ENCODE measurements around the gene HOXA6. TPM values are rescaled to one million over a fixed set of nuclear protein-coding genes. Genes with fewer than 3 reads are reported as not detected.

HOXA6 gene
- total RNA-seq, 1 donor from 2014 or later, result 0.07 TPM

DNA sequence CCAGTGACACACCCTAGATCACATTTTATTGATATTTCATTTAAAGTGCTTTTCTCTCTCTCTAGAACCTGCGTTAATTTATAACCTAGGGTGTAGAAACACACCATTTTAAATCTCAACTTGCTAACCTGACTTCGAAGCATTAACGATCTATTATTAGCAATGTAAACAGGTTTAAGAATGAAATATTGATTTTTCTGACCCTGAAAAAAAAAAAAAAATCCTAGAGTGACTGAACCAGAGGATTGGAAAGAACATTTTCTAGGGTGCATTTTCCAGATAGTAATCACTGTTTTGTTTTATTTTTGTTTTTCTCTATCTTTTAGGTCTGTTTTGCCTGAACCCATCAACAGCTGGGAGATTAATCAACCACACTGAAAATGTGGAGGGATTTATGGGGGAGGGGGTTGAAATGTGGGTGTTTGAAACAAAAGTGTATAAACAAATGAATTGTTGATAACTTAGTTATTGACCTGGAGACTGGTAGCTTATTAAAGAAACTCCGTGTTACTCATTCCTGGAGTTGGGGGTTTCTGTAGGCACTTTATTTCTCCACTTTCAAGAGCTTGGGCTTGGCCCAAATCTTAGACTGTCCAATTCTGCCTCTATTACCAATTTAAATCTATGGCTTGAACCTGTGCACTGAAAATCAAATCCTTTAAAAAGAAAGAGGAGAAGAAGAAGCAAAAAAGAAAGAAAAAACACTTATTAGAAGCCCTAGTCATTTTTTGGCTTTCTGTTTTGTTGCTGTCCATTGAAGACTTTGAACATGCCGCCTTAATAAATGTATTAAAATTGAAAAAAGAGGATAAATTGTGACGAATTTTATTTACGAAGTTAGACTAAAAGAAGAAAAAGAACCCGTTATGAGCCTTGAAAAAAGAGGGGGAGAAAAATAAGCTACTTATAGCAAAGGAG lies 47.9 kb downstream of the HOXA6 start:
- DNase-seq (ENCODE audit: low read depth, low spot score), result no peak

DNA sequence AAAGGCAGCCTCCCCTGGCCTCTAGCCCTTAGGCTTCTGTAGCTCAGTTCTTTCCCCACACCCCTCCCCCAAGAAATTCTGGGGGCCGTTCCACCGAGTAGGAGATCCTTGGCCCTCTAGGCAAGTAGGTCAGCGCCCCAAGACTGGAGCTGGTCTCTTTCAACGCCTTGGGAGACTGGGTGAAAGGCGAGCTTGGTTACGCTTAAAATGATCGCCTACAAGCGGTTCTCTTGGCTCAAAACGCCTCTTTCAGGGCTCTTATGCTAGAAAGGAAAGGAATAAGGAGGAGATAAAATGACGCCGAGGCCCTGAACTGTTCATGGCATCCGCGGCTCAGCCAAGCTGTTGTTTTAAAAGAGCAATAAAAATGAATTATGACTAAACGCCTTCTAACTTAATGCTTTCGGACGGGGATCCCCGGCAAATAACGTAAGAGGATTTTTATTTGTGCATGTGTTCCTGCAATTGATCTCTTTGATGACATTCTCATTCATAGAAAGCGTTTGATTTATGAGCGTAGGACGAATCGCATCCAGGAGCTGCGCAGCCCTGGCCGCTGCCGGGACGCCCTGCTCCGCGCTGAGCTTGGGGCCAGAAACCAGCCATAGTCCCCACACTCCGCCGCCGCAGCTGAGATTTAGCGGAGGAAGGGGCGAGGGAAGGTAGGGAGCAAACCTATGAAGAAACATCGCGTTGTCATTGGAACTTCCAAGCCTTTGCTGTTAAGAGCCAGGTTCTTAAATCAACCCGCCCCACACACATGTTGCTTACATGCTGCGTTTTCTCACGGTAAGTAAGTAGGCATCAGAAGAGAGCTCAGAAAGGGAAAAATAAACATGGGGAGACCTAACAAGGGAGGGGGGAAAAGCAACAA lies 48.8 kb downstream of the HOXA6 start:
- DNase-seq (ENCODE audit: low read depth, low spot score), result no peak

DNA sequence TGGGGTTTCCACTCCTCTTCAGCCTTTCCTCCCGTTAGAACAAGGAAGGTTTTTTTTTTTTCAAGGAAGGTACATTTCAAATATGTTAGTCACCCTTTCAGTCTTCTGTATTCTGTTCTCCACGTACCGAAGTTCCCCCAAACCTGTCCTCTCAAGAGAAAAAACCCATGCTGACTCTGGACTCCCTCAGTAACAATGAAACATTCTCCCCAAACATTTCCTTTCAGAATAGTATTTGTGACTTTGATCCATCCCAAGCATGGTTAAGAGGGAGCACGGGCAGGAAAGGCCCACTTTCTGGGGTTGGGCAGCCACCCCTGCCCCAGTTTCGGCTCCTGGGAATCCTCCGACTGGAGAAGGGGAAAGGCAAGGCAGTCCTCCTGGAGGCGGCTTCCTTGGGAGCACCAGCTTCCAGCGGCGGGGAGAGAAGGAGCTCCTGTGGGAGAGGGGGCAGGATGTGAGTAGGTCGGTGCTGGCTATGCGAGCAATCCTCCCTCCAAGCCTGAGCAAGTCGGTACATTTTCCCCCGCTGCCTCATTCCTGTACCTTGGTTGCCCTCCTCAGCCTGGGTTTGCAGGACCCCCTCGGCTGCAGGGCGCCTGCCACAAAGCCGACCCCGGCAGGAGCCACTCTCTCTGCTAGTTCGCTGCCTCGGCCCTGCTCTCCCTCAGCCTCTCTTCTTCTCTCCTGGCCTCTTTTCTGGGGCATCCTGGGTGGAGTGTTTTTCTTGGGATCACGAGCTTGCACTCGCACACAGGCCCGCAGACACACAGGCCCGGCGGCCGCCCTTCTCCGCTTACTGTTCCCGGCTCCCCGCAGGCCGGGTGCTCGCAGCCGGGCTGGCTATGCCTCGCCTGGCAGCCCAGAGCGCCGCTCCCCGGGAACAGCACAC lies 49.6 kb downstream of the HOXA6 start:
- DNase-seq (ENCODE audit: low read depth, low spot score), result no peak

DNA sequence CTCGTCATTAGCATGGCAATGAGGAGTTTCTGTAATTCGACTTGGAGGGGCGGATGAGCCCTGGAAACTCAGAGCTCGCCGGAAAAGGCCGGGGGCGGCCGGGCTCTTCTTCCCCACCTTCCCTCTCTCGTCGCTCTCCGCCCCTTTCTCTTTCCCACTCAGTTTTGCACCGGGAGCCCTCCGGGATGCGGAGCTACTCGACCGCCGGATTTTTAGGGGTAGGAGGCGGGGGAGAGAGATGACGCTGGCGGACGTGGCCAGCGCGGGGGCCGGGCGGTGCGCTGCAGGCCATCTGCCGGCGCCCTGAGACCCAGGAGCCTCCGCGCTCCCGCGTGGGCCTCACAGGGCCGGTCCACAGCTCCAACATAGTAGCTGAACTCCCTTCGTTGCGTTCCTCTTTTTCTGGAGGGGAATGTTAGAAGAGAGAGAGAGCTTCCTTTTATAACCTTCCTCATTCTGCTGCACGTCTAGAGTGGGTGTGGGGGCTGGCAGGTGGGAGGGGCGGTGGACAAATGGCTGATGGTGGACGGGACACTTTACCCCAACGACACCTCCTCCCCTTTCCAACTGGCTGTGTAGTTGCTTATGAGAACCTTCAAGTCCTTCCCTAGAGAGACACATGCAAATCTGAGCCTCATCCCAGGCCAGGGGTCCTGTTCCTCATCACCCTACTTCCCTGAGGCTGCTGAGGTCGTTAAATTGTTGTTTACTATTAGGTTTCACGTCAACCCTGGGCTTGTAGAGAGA lies 50.6 kb downstream of the HOXA6 start:
- no peak for DNase-seq (ENCODE audit: low read depth, low spot score)

DNA sequence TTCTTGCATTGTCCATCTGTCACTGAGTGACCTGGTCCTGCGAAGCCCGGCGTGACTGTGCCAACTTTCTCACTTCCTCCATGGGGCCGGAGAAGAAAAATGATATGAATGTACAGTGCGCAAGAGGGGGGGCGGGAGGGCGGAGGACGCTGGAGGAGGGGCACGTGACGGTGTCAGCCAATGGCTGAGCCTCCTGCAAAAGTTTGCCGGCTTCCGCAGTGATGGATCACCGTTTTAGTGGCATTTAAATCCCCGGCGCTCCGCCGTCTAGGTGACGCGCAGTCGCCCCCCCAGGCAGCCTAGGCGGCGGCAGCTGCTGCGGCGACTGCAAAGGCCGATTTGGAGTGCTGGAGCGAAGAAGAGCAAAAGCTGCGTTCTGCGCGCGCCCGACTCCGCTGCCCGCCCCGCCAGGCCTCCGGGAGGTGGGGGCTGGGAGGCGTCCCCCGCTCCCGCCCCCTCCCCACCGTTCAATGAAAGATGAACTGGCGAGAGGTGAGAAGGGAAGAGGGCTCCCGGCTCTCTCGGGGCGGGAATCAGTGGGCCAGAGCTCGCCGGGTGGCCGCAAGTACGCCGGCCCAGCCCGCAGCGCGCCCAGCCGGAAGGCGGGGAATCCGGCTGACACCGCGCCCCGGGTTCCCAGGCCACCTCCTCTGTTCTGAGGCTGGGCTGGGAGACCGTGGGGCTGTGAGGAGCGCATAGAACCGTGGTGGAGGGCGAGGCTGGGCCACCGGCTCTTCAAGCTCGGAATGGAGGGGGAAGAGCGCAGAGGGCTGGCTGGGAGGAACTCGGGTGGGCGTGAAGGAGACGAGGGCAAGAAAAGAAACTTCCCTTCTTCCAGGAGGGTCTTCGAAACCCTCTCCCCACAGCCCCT lies 51.4 kb downstream of the HOXA6 start, which contains the start of gene HOXA1:
HOXA1 (minus strand) TSS at position 104 of the 871 bp plus-strand sequence; CDS start at position 16, 88 bp downstream.
- DNase-seq (ENCODE audit: low read depth, low spot score), result peak; percentile 85

Other genes starting within 250 kb of the HOXA6 start
- gene HOXA1, start 51.8 kb downstream of the HOXA6 start, total RNA-seq, result 0.33 and 1.0 TPM in 2 replicates
- gene HOXA2, start 45.1 kb downstream of the HOXA6 start, total RNA-seq, result 0.59 and 1.0 TPM in 2 replicates
- 0.26 and 0.74 TPM in 2 replicates for gene HOXA4, start 17.0 kb downstream of the HOXA6 start, total RNA-seq
- 5.9 and 13.1 TPM in 2 replicates for gene HOXA5, start 4.1 kb downstream of the HOXA6 start, total RNA-seq
- 0.53 and 0.66 TPM in 2 replicates for gene HOXA3, start 4.8 kb upstream of the HOXA6 start, total RNA-seq
- gene HOXA7, start 8.9 kb upstream of the HOXA6 start, total RNA-seq, result 0.04 and 0.13 TPM in 2 replicates
- gene HOXA9, start 17.8 kb upstream of the HOXA6 start, total RNA-seq, result 0.13 and 0.18 TPM in 2 replicates
- gene HOXA10, start 26.5 kb upstream of the HOXA6 start, total RNA-seq, result 0.07 and 0.14 TPM in 2 replicates
- gene HOXA11, start 37.5 kb upstream of the HOXA6 start, total RNA-seq, result not detected in 2 replicates
- gene HOXA13, start 52.3 kb upstream of the HOXA6 start, total RNA-seq, result not detected in 2 replicates
- not detected in 2 replicates for gene EVX1, start 95.0 kb upstream of the HOXA6 start, total RNA-seq

All from pulmonary artery endothelial cell (primary cell).